Activated CD4-positive, CD25-positive, alpha-beta regulatory T cell treated with anti-CD3 and anti-CD28 coated beads, Interleukin-2, amount 50 U/mL, for 24 hours (primary cell): ENCODE data around the gene CTSZ.
"Not testable (repeated sequence)": the region's sequence is repeated elsewhere in the genome, so short reads cannot be mapped to it uniquely, and the experiment has no call there.

Experiments
- ATAC-seq, 2 donors: fragments of 150-1000 bp; cut with Tn5 transposase; one replicate each; pipeline ENCODE4 v1.10.0; 2021; ENCODE audit warnings: mild to moderate bottlenecking in 1 of 2, moderate library complexity in 1 of 2

CTSZ gene

GRCh38 chr20:58996226-58996611 lies 10.8 kb downstream of the CTSZ start:
- no peak for ATAC-seq

GRCh38 chr20:58995461-58996225 lies 11.4 kb downstream of the CTSZ start:
- ATAC-seq, result no peak

- no peak for ATAC-seq
Measured at GRCh38 chr20:58994390-58995159, 12.5 kb downstream of the CTSZ start.

GRCh38 chr20:58993332-58994248 lies 13.5 kb downstream of the CTSZ start:
- no peak for ATAC-seq

- ATAC-seq, result no peak
Measured at GRCh38 chr20:58992911-58993310, 14.1 kb downstream of the CTSZ start.

- ATAC-seq, result no peak
Measured at GRCh38 chr20:58991715-58992114, 15.3 kb downstream of the CTSZ start.

- ATAC-seq, result no peak
Measured at GRCh38 chr20:58990651-58991445, 16.2 kb downstream of the CTSZ start.

- no peak for ATAC-seq
Measured at GRCh38 chr20:58989196-58989595, 17.9 kb downstream of the CTSZ start.

- no peak for ATAC-seq
Measured at GRCh38 chr20:58988565-58988882, 18.5 kb downstream of the CTSZ start.

- no peak for ATAC-seq
Measured at GRCh38 chr20:58987790-58988564, 19.1 kb downstream of the CTSZ start.

GRCh38 chr20:58986968-58987517 lies 20.0 kb downstream of the CTSZ start:
- ATAC-seq, result peak in 1 of 2 donors; percentile 57

- ATAC-seq, result peak in 1 of 2 donors; percentile 27
Measured at GRCh38 chr20:58986286-58986967, 20.6 kb downstream of the CTSZ start.

- no peak for ATAC-seq
Measured at GRCh38 chr20:58985656-58986055, 21.4 kb downstream of the CTSZ start.

GRCh38 chr20:58984691-58985090 lies 22.4 kb downstream of the CTSZ start:
- no peak for ATAC-seq

GRCh38 chr20:58983115-58983468 lies 24.0 kb downstream of the CTSZ start:
- not testable (repeated sequence) for ATAC-seq

- ATAC-seq, result peak in 1 of 2 donors; percentile 8
Measured at GRCh38 chr20:58982406-58983114, 24.5 kb downstream of the CTSZ start.

GRCh38 chr20:58981628-58982364 lies 25.3 kb downstream of the CTSZ start:
- ATAC-seq, result no peak

GRCh38 chr20:58980711-58981627 lies 26.1 kb downstream of the CTSZ start, which contains the start of gene NELFCD:
Gene NELFCD, plus strand, starts transcription at chr20:58981256. Its CDS starts 54 bp downstream, at chr20:58981310.
- peak; percentile 85 to 87 for ATAC-seq
